ENCODE results near the gene RRP12.

DNA sequence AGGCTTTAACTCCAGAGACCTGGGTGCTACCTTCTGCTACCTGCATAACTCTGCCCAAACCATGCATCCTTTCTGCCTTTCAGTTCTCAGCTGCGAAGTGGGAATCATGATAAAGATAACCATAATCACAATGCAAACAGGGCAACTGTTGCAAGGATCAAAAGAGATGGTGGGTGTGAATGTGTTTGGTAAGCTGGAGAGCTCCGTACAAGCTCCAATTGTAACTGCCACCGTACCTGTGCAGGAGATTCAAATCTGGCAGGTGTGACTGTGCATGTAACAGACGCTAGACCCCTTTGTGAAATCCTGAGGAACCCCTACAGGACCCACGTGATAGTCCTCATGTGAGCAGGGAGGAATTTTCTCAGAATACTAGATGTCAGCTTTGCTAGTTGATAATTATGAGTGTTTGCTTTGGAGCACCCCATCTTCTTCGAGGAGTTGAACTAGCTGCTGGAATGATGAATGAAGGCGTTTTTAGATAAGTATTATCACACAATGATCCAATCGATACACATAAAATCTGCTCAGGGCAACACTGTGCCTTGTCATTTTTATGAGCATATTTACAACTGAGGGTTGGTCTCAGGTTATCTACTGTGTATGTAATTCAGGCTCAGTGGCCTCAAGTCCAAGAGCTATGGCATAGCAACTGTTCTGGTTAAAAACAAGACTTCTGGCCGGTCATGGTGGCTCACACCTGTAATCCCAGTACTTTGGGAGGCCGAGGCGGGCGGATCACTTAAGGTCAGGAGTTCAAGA lies 51.2 kb downstream of the RRP12 start:
- TF ChIP-seq POLR2A (IDR thresholded peaks at IDR 0.05; ENCODE audit: low read length) (no peak), GATA1 (IDR thresholded peaks at IDR 0.05; ENCODE audit: low read depth, low read length) (no peak)
